Osteoblast (primary cell): ENCODE measurements around the gene ANLN. TPM values are rescaled to one million over a fixed set of nuclear protein-coding genes. Genes with fewer than 3 reads are reported as not detected.

Experiments
- DNase-seq: peaks from one replicate; pipeline ENCODE4 v3.0.0; 2011; ENCODE audit warnings: low spot score, mixed read lengths; ENCODE audit not compliant: insufficient read length; ENCODE audit errors: missing footprints
- H2AFZ ChIP-seq: 2 replicates; pipeline ENCODE4 v1.6.0; 2011; ENCODE audit warnings: mild to moderate bottlenecking, low read length
- H3K27ac ChIP-seq: 2 replicates; pipeline ENCODE4 v1.5.1; 2011; ENCODE audit warnings: mild to moderate bottlenecking, low read depth, low read length, moderate library complexity
- H3K27me3 ChIP-seq: 2 replicates; pipeline ENCODE4 v1.6.0; 2012; ENCODE audit warnings: mild to moderate bottlenecking, control low read depth, inconsistent platforms, low read length, moderate library complexity; ENCODE audit not compliant: insufficient read depth
- H3K36me3 ChIP-seq: 2 replicates; pipeline ENCODE4 v1.5.1; 2011; ENCODE audit warnings: mild to moderate bottlenecking, low read length, control low read depth, moderate library complexity; ENCODE audit not compliant: insufficient read depth
- H3K4me1 ChIP-seq: 2 replicates; pipeline ENCODE4 v1.5.1; 2011; ENCODE audit warnings: mild to moderate bottlenecking, low read length, control low read depth, moderate library complexity; ENCODE audit not compliant: insufficient read depth
- H3K4me2 ChIP-seq: 2 replicates; pipeline ENCODE4 v1.6.0; 2011; ENCODE audit warnings: mild to moderate bottlenecking, low read length; ENCODE audit not compliant: insufficient read depth
- H3K4me3 ChIP-seq: fragments of 200-600 bp; sonication (generic); 3 replicates; pipeline ENCODE4 v1.5.1; 2012; ENCODE audit warnings: mild to moderate bottlenecking, low read length, inconsistent platforms; ENCODE audit not compliant: insufficient read depth
- H3K79me2 ChIP-seq: 2 replicates; pipeline ENCODE4 v1.6.0; 2012; ENCODE audit warnings: mild to moderate bottlenecking, low read length, control low read depth, inconsistent platforms; ENCODE audit not compliant: insufficient read depth
- H3K9me3 ChIP-seq: 2 replicates; pipeline ENCODE4 v1.5.1; 2011; ENCODE audit warnings: low read depth, low read length, control low read depth
- H4K20me1 ChIP-seq: 2 replicates; pipeline ENCODE4 v1.6.0; 2012; ENCODE audit warnings: mild to moderate bottlenecking, low read length, control low read depth; ENCODE audit not compliant: insufficient read depth
- CTCF ChIP-seq: IDR thresholded peaks from 2 replicates; pipeline ENCODE4 v1.5.1; 2011; ENCODE audit warnings: mild to moderate bottlenecking, low read depth, low read length, moderate library complexity; ENCODE audit errors: extremely low read depth
- total RNA-seq: library from RNA; depleted of rRNA; stranded (reverse); fragments of >200 nt; gene quantifications from 2 replicates; pipeline ENCODE4 v1.2.3, GENCODE V29; 2012

ANLN gene
- total RNA-seq, 1 donor: 12.7 TPM

GRCh38 chr7:36361227-36361626 is 28.4 kb upstream of the ANLN start:
- no peaks in the 10 kb centered on the region for H3K36me3 ChIP-seq
- H3K4me3 ChIP-seq: no peak overlapping the region
- no peak overlapping the region for H3K27ac ChIP-seq
- H3K79me2 ChIP-seq: no peaks in the 10 kb centered on the region
- peak; percentile 17 for DNase-seq
- H3K4me2 ChIP-seq: no peak overlapping the region
- no peaks in the 10 kb centered on the region for H3K27me3 ChIP-seq
- no peaks in the 10 kb centered on the region for H4K20me1 ChIP-seq
- TF ChIP-seq CTCF: no peak
- H3K4me1 ChIP-seq: no peaks in the 10 kb centered on the region
- H2AFZ ChIP-seq: no peak overlapping the region
- H3K9me3 ChIP-seq: no peaks in the 10 kb centered on the region

- no peak for DNase-seq
- H3K9me3 ChIP-seq: no peaks in the 10 kb centered on the region
- peaks cover 1% of the 10 kb centered on the region for H3K27me3 ChIP-seq
- H4K20me1 ChIP-seq: no peaks in the 10 kb centered on the region
- no peak for TF ChIP-seq CTCF
- H3K4me2 ChIP-seq: no peak overlapping the region
- no peaks in the 10 kb centered on the region for H3K36me3 ChIP-seq
- peaks cover 4% of the 10 kb centered on the region for H3K4me1 ChIP-seq
- no peak overlapping the region for H2AFZ ChIP-seq
- no peak overlapping the region for H3K27ac ChIP-seq
- no peak overlapping the region for H3K4me3 ChIP-seq
- no peaks in the 10 kb centered on the region for H3K79me2 ChIP-seq
These were observed 26.1 kb upstream of the ANLN start for GRCh38 chr7:36363515-36363914.

GRCh38 chr7:36366005-36366717 is 23.5 kb upstream of the ANLN start:
- Histone ChIP-seq H3K4me2 (peak overlapping the region; percentile 99), H2AFZ (peak overlapping the region; percentile 97), H3K9me3 (no peaks in the 10 kb centered on the region), H3K4me3 (peak overlapping the region; percentile 80), H3K36me3 (no peaks in the 10 kb centered on the region), H3K4me1 (peaks cover 4% of the 10 kb centered on the region), H3K27me3 (peaks cover 10% of the 10 kb centered on the region), H3K79me2 (no peaks in the 10 kb centered on the region), H3K27ac (no peak overlapping the region), H4K20me1 (no peaks in the 10 kb centered on the region)
- DNase-seq: peak; percentile 23
- TF ChIP-seq CTCF: no peak

- Histone ChIP-seq H3K9me3 (no peaks in the 10 kb centered on the region), H3K36me3 (no peaks in the 10 kb centered on the region)
These were observed 22.7 kb upstream of the ANLN start for GRCh38 chr7:36366718-36367560.

More at GRCh38 chr7:36366718-36367560, 22.7 kb upstream of the ANLN start:
- no peaks in the 10 kb centered on the region for H3K79me2 ChIP-seq
- H3K4me3 ChIP-seq: peak overlapping the region; percentile 80
- peak overlapping the region; percentile 99 for H3K4me2 ChIP-seq
- peaks cover 12% of the 10 kb centered on the region for H3K27me3 ChIP-seq
- peak; percentile 78 for TF ChIP-seq CTCF
- H4K20me1 ChIP-seq: no peaks in the 10 kb centered on the region
- peaks cover 4% of the 10 kb centered on the region for H3K4me1 ChIP-seq
- DNase-seq: peak; percentile 98
- peak overlapping the region; percentile 27 for H3K27ac ChIP-seq
- peak overlapping the region; percentile 97 for H2AFZ ChIP-seq
